Sigmoid colon (tissue), 4 donors: ENCODE results near the gene NRP2.

ENCODE experiments used
- CTCF ChIP-seq, 4 experiments: fragments of 450-650 bp in 3 of 4; fragments of 200-600 bp in 1 of 4; IDR thresholded peaks; one replicate each; pipeline ENCODE4 v1.5.1; 2016 to 2019; ENCODE audit warnings: antibody characterized with exemption in 4 of 4, mild to moderate bottlenecking in 3 of 4, moderate library complexity in 2 of 4
- EP300 ChIP-seq, 4 donors: sonication (generic); formaldehyde crosslinking; IDR thresholded peaks; one replicate each; pipeline ENCODE4 v1.6.1; 2017; ENCODE audit warnings: antibody characterized with exemption in 4 of 4
- POLR2A ChIP-seq, 2 donors: fragments of 450-650 bp; IDR thresholded peaks; one replicate each; pipeline ENCODE4 v1.6.1; 2016; ENCODE audit warnings: antibody characterized with exemption in 2 of 2, mild to moderate bottlenecking in 2 of 2, moderate library complexity in 2 of 2
- POLR2AphosphoS5 ChIP-seq, 4 donors: sonication (generic); formaldehyde crosslinking; IDR thresholded peaks; one replicate each; pipeline ENCODE4 v1.6.1; 2017; ENCODE audit warnings: antibody characterized with exemption in 4 of 4

GRCh38 chr2:205808486-205809121 lies 126.3 kb downstream of the NRP2 start:
- TF ChIP-seq CTCF (IDR thresholded peaks at IDR 0.05): no peak
- TF ChIP-seq POLR2A (IDR thresholded peaks at IDR 0.05): no peak
- peak in 2 of 4 donors; percentile 10 to 15 for TF ChIP-seq POLR2AphosphoS5 (IDR thresholded peaks at IDR 0.05)
- TF ChIP-seq EP300 (IDR thresholded peaks at IDR 0.05): no peak
